Astrocyte (in vitro differentiated cells and primary cell): Measurements from ENCODE around the gene CCT8L2. TPM values are rescaled to one million over a fixed set of nuclear protein-coding genes. Genes with fewer than 3 reads are reported as not detected.
"Not testable (repeated sequence)": the region's sequence is repeated elsewhere in the genome, so short reads cannot be mapped to it uniquely, and the experiment has no call there.

ENCODE experiments used
- DNase-seq: peaks from one replicate; pipeline ENCODE4 v3.0.0-alpha.2; 2010; ENCODE audit warnings: low read depth
- FAIRE-seq: peaks from 2 replicates; lab custom pipeline; 2011; peaks lifted over from hg19 to GRCh38; lab: Jason Lieb, UNC
- H2AFZ ChIP-seq: 2 replicates; pipeline ENCODE4 v1.6.0; 2012; ENCODE audit warnings: low read depth, low read length, inconsistent platforms
- H3K27ac ChIP-seq: 2 replicates; pipeline ENCODE4 v1.5.1; 2011; ENCODE audit warnings: low read depth, low read length, inconsistent platforms
- H3K27me3 ChIP-seq: 2 replicates; pipeline ENCODE4 v1.6.0; 2011; ENCODE audit warnings: low read length, inconsistent platforms; ENCODE audit not compliant: insufficient read depth
- H3K36me3 ChIP-seq: 2 replicates; pipeline ENCODE4 v1.5.1; 2011; ENCODE audit warnings: low read length, inconsistent platforms; ENCODE audit not compliant: insufficient read depth
- H3K4me1 ChIP-seq: 2 replicates; pipeline ENCODE4 v1.5.1; 2011; ENCODE audit warnings: low read length, inconsistent platforms; ENCODE audit not compliant: insufficient read depth
- H3K4me2 ChIP-seq: 2 replicates; pipeline ENCODE4 v1.6.0; 2012; ENCODE audit warnings: low read length, inconsistent platforms
- H3K4me3 ChIP-seq: 2 replicates; pipeline ENCODE4 v1.5.1; 2011; ENCODE audit warnings: low read depth, mild to moderate bottlenecking, low read length, inconsistent platforms; ENCODE audit not compliant: insufficient read depth
- H3K79me2 ChIP-seq: 2 replicates; pipeline ENCODE4 v1.6.0; 2012; ENCODE audit warnings: mild to moderate bottlenecking, low read length, inconsistent platforms; ENCODE audit not compliant: insufficient read depth
- H3K9ac ChIP-seq: 2 replicates; pipeline ENCODE4 v1.6.0; 2012; ENCODE audit warnings: mild to moderate bottlenecking, low read length, inconsistent platforms
- H3K9me3 ChIP-seq: 2 replicates; pipeline ENCODE4 v1.5.1; 2012; ENCODE audit warnings: low read depth, mild to moderate bottlenecking, low read length, inconsistent platforms; ENCODE audit not compliant: insufficient read depth
- H4K20me1 ChIP-seq: 2 replicates; pipeline ENCODE4 v1.6.0; 2012; ENCODE audit warnings: low read length, inconsistent platforms; ENCODE audit not compliant: insufficient read depth
- H3K27ac Mint-ChIP-seq: one replicate; pipeline ENCODE4 v1.8.0; 2021; ENCODE audit warnings: mild to moderate bottlenecking, mixed read lengths; ENCODE audit not compliant: unreplicated experiment
- H3K27me3 Mint-ChIP-seq: one replicate; pipeline ENCODE4 v1.8.0; 2021; ENCODE audit warnings: low read depth, mixed read lengths; ENCODE audit not compliant: unreplicated experiment
- H3K36me3 Mint-ChIP-seq: one replicate; pipeline ENCODE4 v1.8.0; 2021; ENCODE audit warnings: low read depth, mixed read lengths; ENCODE audit not compliant: unreplicated experiment
- H3K4me1 Mint-ChIP-seq: one replicate; pipeline ENCODE4 v1.8.0; 2021; ENCODE audit warnings: low read depth, mixed read lengths; ENCODE audit not compliant: unreplicated experiment
- H3K4me3 Mint-ChIP-seq: one replicate; pipeline ENCODE4 v1.8.0; 2021; ENCODE audit warnings: mild to moderate bottlenecking, moderate library complexity, mixed read lengths; ENCODE audit not compliant: unreplicated experiment
- H3K9me3 Mint-ChIP-seq: one replicate; pipeline ENCODE4 v1.8.0; 2021; ENCODE audit warnings: mild to moderate bottlenecking, mixed read lengths; ENCODE audit not compliant: unreplicated experiment
- CTCF ChIP-seq: IDR thresholded peaks from 2 replicates; pipeline ENCODE4 v1.5.1; 2011; ENCODE audit warnings: low read depth, mild to moderate bottlenecking, inconsistent platforms, low read length, moderate library complexity; ENCODE audit not compliant: insufficient read depth
- EZH2 ChIP-seq: IDR thresholded peaks from 2 replicates; pipeline ENCODE4 v1.6.1; 2012; ENCODE audit warnings: mild to moderate bottlenecking, low read length, inconsistent platforms; ENCODE audit not compliant: insufficient read depth
- total RNA-seq: library from RNA; stranded (reverse); gene quantifications from 2 replicates; pipeline ENCODE4 v1.2.1, GENCODE V29; 2021

Gene CCT8L2
- total RNA-seq, 1 donor from 2014 or later: not detected

DNA sequence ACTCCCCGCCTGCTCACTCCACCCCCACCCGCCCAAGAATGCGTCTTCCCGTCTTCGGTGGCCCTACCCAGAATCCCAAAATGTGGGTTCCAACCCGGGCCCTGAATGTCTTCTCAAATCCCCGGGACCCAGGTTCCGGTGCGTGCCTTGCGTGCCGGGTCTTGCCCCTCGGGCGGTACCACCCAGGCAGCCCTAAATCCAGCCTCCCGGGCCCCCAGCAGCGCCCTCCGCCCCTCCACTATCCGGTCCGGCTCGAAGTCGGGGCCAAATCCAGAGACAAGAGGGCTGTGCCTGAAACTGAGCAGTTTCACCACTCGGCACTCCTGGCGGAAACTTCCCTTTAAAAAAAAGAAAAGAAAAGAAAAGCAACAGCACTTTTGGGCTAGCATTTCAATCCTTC is 16.3 kb upstream of the CCT8L2 start:
- no peak overlapping the region for H3K9ac ChIP-seq
- FAIRE-seq: no peak
- no peak overlapping the region for H3K4me3 Mint-ChIP-seq
- no peaks in the 10 kb centered on the region for H4K20me1 ChIP-seq
- TF ChIP-seq CTCF (no peak), EZH2 (no peak)
- H3K4me3 ChIP-seq: no peak overlapping the region
- H3K4me2 ChIP-seq: no peak overlapping the region
- H3K27ac ChIP-seq: no peak overlapping the region
- no peaks in the 10 kb centered on the region for H3K36me3 Mint-ChIP-seq
- no peaks in the 10 kb centered on the region for H3K9me3 ChIP-seq
- no peaks in the 10 kb centered on the region for H3K79me2 ChIP-seq
- H3K27me3 ChIP-seq: no peaks in the 10 kb centered on the region
- H3K4me1 Mint-ChIP-seq: no peaks in the 10 kb centered on the region
- no peak overlapping the region for H3K27ac Mint-ChIP-seq
- no peaks in the 10 kb centered on the region for H3K36me3 ChIP-seq
- H3K9me3 Mint-ChIP-seq: peaks cover 22% of the 10 kb centered on the region
- no peaks in the 10 kb centered on the region for H3K4me1 ChIP-seq
- no peak overlapping the region for H2AFZ ChIP-seq
- H3K27me3 Mint-ChIP-seq: no peaks in the 10 kb centered on the region
- DNase-seq: no peak

DNA sequence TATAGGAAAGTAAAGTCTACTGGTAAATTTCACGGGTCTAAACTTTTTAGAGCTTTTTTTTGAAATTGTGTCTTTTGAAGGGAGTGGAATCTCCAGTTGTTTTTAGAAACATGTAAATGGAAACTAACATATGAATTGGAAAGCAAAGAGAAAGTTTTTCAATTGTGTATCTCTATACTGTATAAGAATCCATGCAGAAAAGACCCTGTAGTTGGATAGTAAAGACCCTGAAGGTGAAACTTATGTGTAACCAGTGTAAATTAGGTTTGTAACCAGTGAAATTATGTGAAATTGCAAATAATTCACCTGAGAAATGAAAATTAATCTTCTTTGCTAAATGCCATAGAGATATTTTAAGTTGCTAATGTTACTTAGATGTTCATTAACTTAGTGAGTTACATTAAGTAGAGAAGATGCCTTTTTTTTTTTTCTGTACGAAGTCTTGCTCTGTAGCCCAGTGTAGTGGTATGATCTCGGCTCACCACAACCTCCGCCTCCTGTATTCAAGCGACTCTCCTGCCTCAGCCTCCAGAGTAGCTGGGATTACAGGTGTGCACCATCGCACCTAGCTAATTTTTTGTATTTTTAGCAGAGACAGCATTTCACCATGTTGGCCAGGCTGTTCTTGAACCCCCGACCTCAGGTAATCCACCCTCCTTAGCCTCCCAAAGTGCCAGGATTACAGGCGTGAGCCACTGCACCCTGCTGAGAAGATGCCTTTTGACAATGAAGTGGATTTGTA is 11.8 kb upstream of the CCT8L2 start:
- H3K27me3 ChIP-seq, H3K4me1 ChIP-seq, H3K4me2 ChIP-seq, H3K36me3 Mint-ChIP-seq, H3K4me3 Mint-ChIP-seq, FAIRE-seq, H3K27ac Mint-ChIP-seq, H3K36me3 ChIP-seq, H3K9me3 Mint-ChIP-seq, H3K4me3 ChIP-seq, H3K79me2 ChIP-seq, H3K27me3 Mint-ChIP-seq, H4K20me1 ChIP-seq, H2AFZ ChIP-seq, H3K4me1 Mint-ChIP-seq, H3K9ac ChIP-seq, H3K9me3 ChIP-seq, H3K27ac ChIP-seq, DNase-seq: not testable (repeated sequence)

GRCh38 chr22:16603770-16604242 is 11.2 kb upstream of the CCT8L2 start:
- H3K27ac Mint-ChIP-seq, H3K9me3 ChIP-seq, DNase-seq, H3K36me3 ChIP-seq, H2AFZ ChIP-seq, H3K4me2 ChIP-seq, H3K4me3 Mint-ChIP-seq, H3K9ac ChIP-seq, H3K27me3 ChIP-seq, H3K27ac ChIP-seq, H3K4me1 Mint-ChIP-seq, H3K4me3 ChIP-seq, FAIRE-seq, H3K36me3 Mint-ChIP-seq, H3K79me2 ChIP-seq, H4K20me1 ChIP-seq, H3K27me3 Mint-ChIP-seq, H3K4me1 ChIP-seq, H3K9me3 Mint-ChIP-seq: not testable (repeated sequence)
